Mucosa of descending colon (tissue), 3 donors: ENCODE measurements around the gene GSTM3. TPM values are rescaled to one million over a fixed set of nuclear protein-coding genes. Genes with fewer than 3 reads are reported as not detected.

Experiments
- ATAC-seq: fragments of 200-7000 bp; cut with Tn5 transposase; one replicate; pipeline ENCODE4 v1.9.1; 2020; ENCODE audit warnings: mild to moderate bottlenecking, moderate library complexity
- DNase-seq, 3 donors: peaks; one replicate each; pipeline ENCODE4 v3.0.0-alpha.2; 2020
- H3K36me3 ChIP-seq: fragments of 200-600 bp; one replicate; pipeline ENCODE4 v1.8.0; 2021; ENCODE audit warnings: low read depth, mild to moderate bottlenecking
- H3K4me1 ChIP-seq: fragments of 200-600 bp; one replicate; pipeline ENCODE4 v1.8.0; 2021; ENCODE audit warnings: low read depth, mild to moderate bottlenecking
- H3K4me3 ChIP-seq: fragments of 200-600 bp; one replicate; pipeline ENCODE4 v1.8.0; 2021; ENCODE audit warnings: mild to moderate bottlenecking
- H3K9me3 ChIP-seq: fragments of 200-600 bp; one replicate; pipeline ENCODE4 v1.8.0; 2021; ENCODE audit warnings: mild to moderate bottlenecking
- intact Hi-C, 2 donors: fragments of 100-400 bp; cut with DNase I in 1 of 2; cut with micrococcal nuclease in 1 of 2; formaldehyde crosslinking; loops; one replicate each; pipeline versions ENCODE4 v1.11.0 to v1.11.1; 2022; cut with DNase I, micrococcal nuclease
- total RNA-seq, 3 donors: library from RNA; stranded (reverse); fragmentation: NEBNext Ultra II Directional in 2 of 3; extraction: Animal tissue kit (Norgen Biotek cat#: 25700) in 2 of 3; gene quantifications; one replicate each; pipeline versions ENCODE4 v1.2.1 to v1.2.4, GENCODE V29; 2021 to 2023
- TF ChIP-seq, protein P1 (sequence below): fragments of 200-600 bp; IDR thresholded peaks from one replicate; pipeline ENCODE4 v1.8.0; 2022; ENCODE audit warnings: antibody characterized with exemption, mild to moderate bottlenecking
- donor health status: DM: no; HTN: no; CAD: no; lungs with moderate emphysema.
- donor health status: DM: no; HTN: no; CAD: no.
- donor health status: DM: no; HTN: yes; CAD: no.

Gene GSTM3
- total RNA-seq, 3 donors from 2014 or later, result 4.9 to 84.8 (median 12.4) TPM

- no peaks in the 10 kb centered on the region for H3K36me3 ChIP-seq
- peak overlapping the region; percentile 55 for H3K4me3 ChIP-seq
- TF ChIP-seq, protein P1, sequence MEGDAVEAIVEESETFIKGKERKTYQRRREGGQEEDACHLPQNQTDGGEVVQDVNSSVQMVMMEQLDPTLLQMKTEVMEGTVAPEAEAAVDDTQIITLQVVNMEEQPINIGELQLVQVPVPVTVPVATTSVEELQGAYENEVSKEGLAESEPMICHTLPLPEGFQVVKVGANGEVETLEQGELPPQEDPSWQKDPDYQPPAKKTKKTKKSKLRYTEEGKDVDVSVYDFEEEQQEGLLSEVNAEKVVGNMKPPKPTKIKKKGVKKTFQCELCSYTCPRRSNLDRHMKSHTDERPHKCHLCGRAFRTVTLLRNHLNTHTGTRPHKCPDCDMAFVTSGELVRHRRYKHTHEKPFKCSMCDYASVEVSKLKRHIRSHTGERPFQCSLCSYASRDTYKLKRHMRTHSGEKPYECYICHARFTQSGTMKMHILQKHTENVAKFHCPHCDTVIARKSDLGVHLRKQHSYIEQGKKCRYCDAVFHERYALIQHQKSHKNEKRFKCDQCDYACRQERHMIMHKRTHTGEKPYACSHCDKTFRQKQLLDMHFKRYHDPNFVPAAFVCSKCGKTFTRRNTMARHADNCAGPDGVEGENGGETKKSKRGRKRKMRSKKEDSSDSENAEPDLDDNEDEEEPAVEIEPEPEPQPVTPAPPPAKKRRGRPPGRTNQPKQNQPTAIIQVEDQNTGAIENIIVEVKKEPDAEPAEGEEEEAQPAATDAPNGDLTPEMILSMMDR, result no peak
- H3K9me3 ChIP-seq, result no peaks in the 10 kb centered on the region
- intact Hi-C loops, result loop anchor here in 1 of 2 donors (10.0 kb wide), 1 partner anchor 218 kb away; the partner anchor contains the start of gene GNAI3
- H3K4me1 ChIP-seq, result peaks cover 32% of the 10 kb centered on the region
- ATAC-seq, result peak; percentile 66
- DNase-seq, result peak; percentile 55 to 68 (median 59)
Observed at GRCh38 chr1:109762821-109763645, 22.2 kb upstream of the GSTM3 start.

- TF ChIP-seq, protein P1, result no peak
- H3K4me3 ChIP-seq, result no peak overlapping the region
- ATAC-seq (no peak), DNase-seq (peak in 1 of 3 donors; percentile 32)
- intact Hi-C loops, result loop anchor here in 1 of 2 donors (10.0 kb wide), 1 partner anchor 217 kb away; the partner anchor contains the start of gene GNAI3
- H3K9me3 ChIP-seq, result no peaks in the 10 kb centered on the region
- H3K4me1 ChIP-seq, result peaks cover 31% of the 10 kb centered on the region
- H3K36me3 ChIP-seq, result no peaks in the 10 kb centered on the region
Observed at GRCh38 chr1:109762039-109762585, 21.3 kb upstream of the GSTM3 start.

GRCh38 chr1:109761227-109762038 lies 20.6 kb upstream of the GSTM3 start:
- H3K4me1 ChIP-seq, result peaks cover 26% of the 10 kb centered on the region
- peak in 1 of 3 donors; percentile 32 for DNase-seq
- no peak for ATAC-seq
- TF ChIP-seq, protein P1, result no peak
- no peak overlapping the region for H3K4me3 ChIP-seq
- intact Hi-C loops, result loop anchor here in 1 of 2 donors (10.0 kb wide), 1 partner anchor 217 kb away; the partner anchor contains the start of gene GNAI3
- no peaks in the 10 kb centered on the region for H3K36me3 ChIP-seq
- H3K9me3 ChIP-seq, result no peaks in the 10 kb centered on the region

DNA sequence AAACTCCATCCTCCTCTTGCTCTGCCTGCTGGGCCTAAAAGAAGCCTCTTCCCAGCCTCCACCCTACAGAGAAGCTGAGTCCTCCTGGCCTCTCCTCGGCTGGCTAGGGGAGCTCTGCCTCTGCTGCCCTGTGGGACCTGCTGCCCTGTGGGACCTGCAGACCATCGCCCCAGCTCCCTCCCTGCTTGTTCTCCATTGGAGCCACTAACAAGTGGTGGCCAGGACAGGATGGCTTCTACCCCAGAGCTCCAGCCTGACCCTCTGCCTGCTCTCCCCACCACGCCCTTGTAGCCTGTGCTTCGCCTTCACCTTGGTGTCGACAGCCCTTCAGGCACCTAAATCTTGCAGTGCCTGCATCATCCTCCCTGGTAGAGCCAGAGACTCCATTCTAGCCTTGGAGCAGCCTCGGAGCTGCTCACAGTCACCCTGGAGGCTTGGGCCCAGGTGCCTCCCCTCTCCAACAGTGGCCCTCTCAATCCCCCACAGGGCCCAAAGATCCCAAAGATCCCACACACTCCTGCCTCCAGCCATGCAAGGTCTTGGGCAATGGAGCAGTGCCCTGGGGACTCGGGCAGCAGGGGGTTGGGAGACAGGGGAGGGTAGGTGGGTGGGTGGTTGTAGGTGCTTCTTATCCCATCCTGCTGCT lies 19.9 kb upstream of the GSTM3 start:
- DNase-seq (peak in 1 of 3 donors; percentile 26), ATAC-seq (no peak)
- H3K4me1 ChIP-seq, result peaks cover 18% of the 10 kb centered on the region
- intact Hi-C loops, result loop anchor here in 1 of 2 donors (10.0 kb wide), 1 partner anchor 216 kb away; the partner anchor contains the start of gene GNAI3
- H3K9me3 ChIP-seq, result no peaks in the 10 kb centered on the region
- no peaks in the 10 kb centered on the region for H3K36me3 ChIP-seq
- TF ChIP-seq, protein P1, result no peak
- H3K4me3 ChIP-seq, result no peak overlapping the region
